Lung (tissue), 12 donors: ENCODE data around the gene NET1. TPM values are rescaled to one million over a fixed set of nuclear protein-coding genes. Genes with fewer than 3 reads are reported as not detected.

Experiments used
- ATAC-seq: fragments of 200-7000 bp; cut with Tn5 transposase; one replicate; pipeline ENCODE4 v1.9.1; 2020; ENCODE audit warnings: moderate number of reproducible peaks; ENCODE audit not compliant: insufficient read depth, low FRiP score
- DNase-seq, 3 donors: peaks; one replicate each; pipeline ENCODE4 v3.0.0-alpha.2; 2013 to 2017
- H3K27ac ChIP-seq, 2 donors: one replicate each; pipeline ENCODE4 v1.5.1; 2013; ENCODE audit warnings: mild to moderate bottlenecking in 2 of 2, moderate library complexity in 2 of 2, control low read depth in 1 of 2, inconsistent platforms in 1 of 2, low read depth in 1 of 2, low read length in 1 of 2
- H3K27me3 ChIP-seq, 3 donors: one replicate each; pipeline ENCODE4 v1.5.1; 2013; ENCODE audit warnings: low read length in 2 of 3; ENCODE audit not compliant: control insufficient read depth in 3 of 3, insufficient read depth in 3 of 3
- H3K36me3 ChIP-seq, 4 donors: one replicate each; pipeline ENCODE4 v1.5.1; 2013; ENCODE audit warnings: low read length in 4 of 4, mild to moderate bottlenecking in 1 of 4, moderate library complexity in 1 of 4; ENCODE audit not compliant: control insufficient read depth in 4 of 4, insufficient read depth in 4 of 4
- H3K4me1 ChIP-seq, 5 donors: one replicate each; pipeline ENCODE4 v1.5.1; 2013; ENCODE audit warnings: low read length in 5 of 5, mild to moderate bottlenecking in 2 of 5, moderate library complexity in 1 of 5; ENCODE audit not compliant: control insufficient read depth in 5 of 5, insufficient read depth in 5 of 5
- H3K4me3 ChIP-seq: one replicate; pipeline ENCODE4 v1.5.1; 2013; ENCODE audit warnings: mild to moderate bottlenecking, control low read depth, moderate library complexity
- H3K9ac ChIP-seq, 2 donors: one replicate each; pipeline ENCODE4 v1.5.1; 2013; ENCODE audit warnings: low read length in 2 of 2, control low read depth in 1 of 2; ENCODE audit not compliant: insufficient read depth in 1 of 2
- H3K9me3 ChIP-seq, 4 donors: one replicate each; pipeline ENCODE4 v1.5.1; 2013; ENCODE audit warnings: low read length in 3 of 4, mild to moderate bottlenecking in 1 of 4, moderate library complexity in 1 of 4; ENCODE audit not compliant: control insufficient read depth in 4 of 4, insufficient read depth in 3 of 4
- WGBS, 2 donors: extraction: QIAGEN DNeasy Blood & Tissue Kit; methylation state at CpG; one replicate each; pipeline ENCODE4 v1.1.7; 2013; 5-methylcytosine and 5-hydroxymethylcytosine counted together
- polyA plus RNA-seq, 2 donors: library from polyadenylated mRNA; stranded (reverse); fragments of 200-250 nt; gene quantifications; one replicate each; pipeline ENCODE4 v1.2.1, GENCODE V29; 2013
- total RNA-seq, 2 donors: library from RNA; depleted of rRNA in 1 of 2; stranded (reverse); fragments of >200 nt in 1 of 2; gene quantifications; one replicate each; pipeline ENCODE4 v1.2.1, GENCODE V29; 2014 to 2021
- TF ChIP-seq, protein P1 (sequence below): IDR thresholded peaks from 2 replicates; pipeline ENCODE4 v1.5.1; 2012; ENCODE audit warnings: mild to moderate bottlenecking; ENCODE audit errors: control extremely low read depth, extremely low read depth
- donor health status: control.
- donor health status: control.
- donor health status: Bipolar disorder and iron deficiency.
- donor health status: healthy.
- donor health status: DM: yes; HTN: yes; CAD: no.

NET1 gene
- total and polyA plus RNA-seq, 4 donors, result 17.4 to 98.7 (median 35.9) TPM

- WGBS, 2 donors, result 91 to 96% methylated on average over 5 of the region's 5 CpGs
- Histone ChIP-seq H3K27me3 (no peaks in the 10 kb centered on the region), H3K27ac (no peak overlapping the region), H3K4me1 (no peaks in the 10 kb centered on the region), H3K36me3 (no peaks in the 10 kb centered on the region), H3K9me3 (peaks cover 0 to 15% (median 4%) of the 10 kb centered on the region in 4 donors), H3K9ac (no peak overlapping the region), H3K4me3 (no peak overlapping the region)
- ATAC-seq (no peak), DNase-seq (no peak)
- TF ChIP-seq, protein P1, sequence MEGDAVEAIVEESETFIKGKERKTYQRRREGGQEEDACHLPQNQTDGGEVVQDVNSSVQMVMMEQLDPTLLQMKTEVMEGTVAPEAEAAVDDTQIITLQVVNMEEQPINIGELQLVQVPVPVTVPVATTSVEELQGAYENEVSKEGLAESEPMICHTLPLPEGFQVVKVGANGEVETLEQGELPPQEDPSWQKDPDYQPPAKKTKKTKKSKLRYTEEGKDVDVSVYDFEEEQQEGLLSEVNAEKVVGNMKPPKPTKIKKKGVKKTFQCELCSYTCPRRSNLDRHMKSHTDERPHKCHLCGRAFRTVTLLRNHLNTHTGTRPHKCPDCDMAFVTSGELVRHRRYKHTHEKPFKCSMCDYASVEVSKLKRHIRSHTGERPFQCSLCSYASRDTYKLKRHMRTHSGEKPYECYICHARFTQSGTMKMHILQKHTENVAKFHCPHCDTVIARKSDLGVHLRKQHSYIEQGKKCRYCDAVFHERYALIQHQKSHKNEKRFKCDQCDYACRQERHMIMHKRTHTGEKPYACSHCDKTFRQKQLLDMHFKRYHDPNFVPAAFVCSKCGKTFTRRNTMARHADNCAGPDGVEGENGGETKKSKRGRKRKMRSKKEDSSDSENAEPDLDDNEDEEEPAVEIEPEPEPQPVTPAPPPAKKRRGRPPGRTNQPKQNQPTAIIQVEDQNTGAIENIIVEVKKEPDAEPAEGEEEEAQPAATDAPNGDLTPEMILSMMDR, result no peak
Observed at GRCh38 chr10:5387169-5387568, 25.2 kb upstream of the NET1 start.

- Histone ChIP-seq H3K27ac (no peak overlapping the region), H3K36me3 (no peaks in the 10 kb centered on the region), H3K4me1 (no peaks in the 10 kb centered on the region), H3K9ac (no peak overlapping the region), H3K9me3 (peaks cover 0 to 15% (median 6%) of the 10 kb centered on the region in 4 donors), H3K27me3 (no peaks in the 10 kb centered on the region), H3K4me3 (no peak overlapping the region)
- 99 to 100% methylated on average over 1 of the region's 1 CpG for WGBS, 2 donors
- TF ChIP-seq, protein P1, result no peak
- DNase-seq (no peak), ATAC-seq (no peak)
Observed at GRCh38 chr10:5390607-5391205, 21.7 kb upstream of the NET1 start.

DNA sequence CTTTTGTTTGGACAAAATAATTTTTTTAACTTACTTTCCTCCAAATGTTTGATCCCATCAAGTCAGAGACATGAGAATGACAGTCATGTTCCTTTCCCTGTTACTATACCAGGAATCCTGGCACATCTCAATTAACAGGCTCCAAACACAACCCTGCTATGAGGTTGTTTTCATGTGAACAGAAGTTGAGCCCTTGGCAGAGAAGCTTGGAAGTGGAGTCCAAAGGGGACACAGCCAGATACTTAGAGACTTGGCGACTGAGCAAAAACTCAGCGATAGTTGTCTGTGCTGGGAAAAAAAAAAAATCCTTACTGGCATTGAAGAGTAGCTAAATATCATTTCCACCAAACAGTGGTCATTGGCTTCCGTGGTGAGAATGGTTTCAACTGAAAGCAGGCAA lies 20.6 kb upstream of the NET1 start:
- no peak overlapping the region for H3K9ac ChIP-seq
- H3K36me3 ChIP-seq, result no peaks in the 10 kb centered on the region
- ATAC-seq (no peak), DNase-seq (no peak)
- H3K27me3 ChIP-seq, result no peaks in the 10 kb centered on the region
- no peaks in the 10 kb centered on the region for H3K4me1 ChIP-seq
- peaks cover 0 to 15% (median 6%) of the 10 kb centered on the region in 4 donors for H3K9me3 ChIP-seq
- no peak overlapping the region for H3K27ac ChIP-seq
- no peak overlapping the region for H3K4me3 ChIP-seq
- TF ChIP-seq, protein P1, result no peak
- 93 to 95% methylated on average over 3 of the region's 3 CpGs for WGBS, 2 donors

DNA sequence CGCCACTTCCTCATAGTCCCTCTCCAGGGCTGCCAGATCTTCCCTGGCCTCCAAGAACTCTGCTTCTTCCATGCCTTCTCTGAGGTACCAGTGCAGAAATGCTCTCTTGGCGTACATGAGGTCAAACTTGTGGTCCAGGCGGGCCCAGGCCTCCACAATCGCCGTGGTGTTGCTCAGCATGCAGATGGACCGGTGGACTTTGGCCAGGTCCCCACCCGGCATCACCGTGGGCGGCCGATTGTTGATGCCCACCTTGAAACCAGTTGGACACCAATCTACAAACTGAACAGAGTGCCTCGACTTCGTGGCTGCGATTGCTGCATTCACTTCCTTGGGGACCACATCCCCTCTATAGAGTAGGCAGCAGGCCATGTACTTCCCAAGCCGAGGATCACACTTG lies 18.8 kb upstream of the NET1 start:
- TF ChIP-seq, protein P1, result no peak
- 93 to 96% methylated on average over 14 of the region's 14 CpGs for WGBS, 2 donors
- DNase-seq, result no peak
- Histone ChIP-seq H3K27me3 (no peaks in the 10 kb centered on the region), H3K4me3 (no peak overlapping the region), H3K9ac (no peak overlapping the region), H3K4me1 (no peaks in the 10 kb centered on the region), H3K9me3 (peaks cover 0 to 15% (median 6%) of the 10 kb centered on the region in 4 donors), H3K36me3 (no peaks in the 10 kb centered on the region), H3K27ac (no peak overlapping the region)
- ATAC-seq, result no peak
